HG03097 (cell line): ENCODE data around the gene LFNG.
"Not testable (repeated sequence)": the region's sequence is repeated elsewhere in the genome, so short reads cannot be mapped to it uniquely, and the experiment has no call there.

Source experiments
- ATAC-seq: cut with Tn5 transposase; IDR thresholded peaks from one replicate; pipeline ENCODE4 v1.9.1; 2021; ENCODE audit not compliant: unreplicated experiment, low FRiP score

Gene LFNG

DNA sequence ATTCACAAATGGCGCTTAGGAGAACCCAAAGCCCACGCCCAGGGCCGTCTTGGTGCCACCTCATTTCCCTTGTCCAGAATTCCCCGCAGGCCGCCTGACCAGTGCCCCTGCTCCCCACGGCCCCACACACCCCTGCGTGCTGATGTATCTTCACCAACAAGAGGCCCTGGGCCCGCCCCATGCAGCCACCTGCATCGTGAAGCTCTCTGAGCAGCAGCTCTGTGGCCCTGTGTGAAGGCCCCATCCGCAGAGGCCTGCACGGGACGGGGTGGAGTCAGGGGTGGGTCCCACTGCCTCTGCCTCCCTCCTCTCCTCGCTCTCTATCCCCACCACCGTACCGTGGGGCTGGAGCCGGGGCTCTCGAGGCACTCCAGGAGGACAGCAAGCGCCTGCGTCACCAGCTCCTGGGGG lies 21.1 kb downstream of the LFNG start:
- ATAC-seq: no peak

DNA sequence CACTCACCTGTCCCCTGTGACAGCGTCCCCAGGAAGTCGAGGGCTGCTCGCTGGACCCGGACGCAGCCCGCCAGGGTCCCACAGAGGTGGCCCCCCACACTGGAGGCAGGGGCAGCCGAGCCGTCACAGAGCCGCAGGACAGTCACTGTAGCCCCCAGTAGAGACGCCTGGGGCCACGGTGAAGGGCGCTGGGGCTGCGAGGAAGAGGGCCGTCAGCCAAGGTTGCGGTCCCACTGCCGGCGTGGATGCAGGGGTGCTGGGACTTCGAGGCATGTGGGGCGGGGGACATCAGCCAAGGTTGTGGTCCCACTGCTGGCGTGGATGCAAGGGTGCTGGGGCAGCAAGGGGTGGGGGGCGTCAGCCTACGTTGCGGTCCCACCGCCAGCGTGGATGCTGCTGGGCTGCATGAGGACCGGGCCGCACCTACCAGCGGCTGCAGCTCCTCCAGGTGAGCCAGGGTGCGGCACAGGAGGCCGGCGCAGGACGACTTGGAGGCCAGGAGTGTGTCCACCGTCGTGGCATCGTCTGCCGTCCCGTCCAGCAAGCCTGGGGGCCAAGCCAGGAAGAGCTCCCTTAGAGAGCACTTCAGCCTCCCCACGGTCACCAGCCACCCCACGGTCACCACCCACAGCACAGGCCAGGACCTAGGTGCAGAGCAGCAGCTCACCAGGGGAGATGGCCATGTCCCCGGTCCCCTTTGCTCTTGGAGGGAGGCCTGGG lies 21.9 kb downstream of the LFNG start:
- ATAC-seq: no peak

DNA sequence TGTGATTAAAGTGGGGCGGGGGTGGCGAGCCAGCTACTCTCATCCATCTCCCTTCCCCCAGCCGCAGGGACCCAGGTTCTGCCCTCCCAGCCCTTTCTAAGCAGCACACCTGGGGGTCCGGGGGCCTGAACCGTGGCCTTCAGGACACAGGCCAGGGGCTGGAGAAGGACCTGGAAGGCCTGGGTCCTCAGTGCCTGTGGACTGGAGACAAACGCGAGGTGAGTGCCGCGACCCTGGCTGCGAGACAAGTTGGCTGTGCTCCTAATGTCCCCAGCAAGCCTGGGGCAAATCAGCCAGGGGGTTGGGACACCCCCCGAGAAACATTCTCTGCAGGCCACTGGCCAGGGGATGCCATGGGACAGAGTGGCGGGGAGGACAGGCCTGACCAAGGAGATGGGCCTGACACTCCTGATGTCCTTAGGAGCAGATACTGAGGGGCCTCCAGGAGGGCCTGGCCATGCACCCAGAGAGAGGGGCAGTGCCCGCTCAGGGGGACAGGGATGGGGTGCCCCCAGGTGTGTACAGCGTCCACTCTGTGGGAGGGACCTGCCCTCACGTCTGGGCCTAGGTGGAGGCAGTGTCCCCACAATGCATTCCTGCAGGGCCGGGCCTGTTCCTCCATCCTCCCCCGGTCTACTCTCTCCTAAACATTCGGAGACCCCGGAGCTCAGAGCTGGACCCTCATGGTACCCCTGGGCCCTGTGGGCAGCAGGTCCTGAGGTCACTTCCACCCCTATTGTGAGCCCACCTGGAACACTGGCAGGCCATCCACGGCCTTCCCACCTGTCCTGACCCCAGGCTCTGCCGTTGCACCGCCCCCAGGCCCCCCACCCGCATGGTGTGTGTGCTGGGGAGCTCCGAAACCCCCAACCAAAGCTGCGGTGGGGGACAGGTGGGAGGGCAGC lies 22.7 kb downstream of the LFNG start:
- no peak for ATAC-seq

DNA sequence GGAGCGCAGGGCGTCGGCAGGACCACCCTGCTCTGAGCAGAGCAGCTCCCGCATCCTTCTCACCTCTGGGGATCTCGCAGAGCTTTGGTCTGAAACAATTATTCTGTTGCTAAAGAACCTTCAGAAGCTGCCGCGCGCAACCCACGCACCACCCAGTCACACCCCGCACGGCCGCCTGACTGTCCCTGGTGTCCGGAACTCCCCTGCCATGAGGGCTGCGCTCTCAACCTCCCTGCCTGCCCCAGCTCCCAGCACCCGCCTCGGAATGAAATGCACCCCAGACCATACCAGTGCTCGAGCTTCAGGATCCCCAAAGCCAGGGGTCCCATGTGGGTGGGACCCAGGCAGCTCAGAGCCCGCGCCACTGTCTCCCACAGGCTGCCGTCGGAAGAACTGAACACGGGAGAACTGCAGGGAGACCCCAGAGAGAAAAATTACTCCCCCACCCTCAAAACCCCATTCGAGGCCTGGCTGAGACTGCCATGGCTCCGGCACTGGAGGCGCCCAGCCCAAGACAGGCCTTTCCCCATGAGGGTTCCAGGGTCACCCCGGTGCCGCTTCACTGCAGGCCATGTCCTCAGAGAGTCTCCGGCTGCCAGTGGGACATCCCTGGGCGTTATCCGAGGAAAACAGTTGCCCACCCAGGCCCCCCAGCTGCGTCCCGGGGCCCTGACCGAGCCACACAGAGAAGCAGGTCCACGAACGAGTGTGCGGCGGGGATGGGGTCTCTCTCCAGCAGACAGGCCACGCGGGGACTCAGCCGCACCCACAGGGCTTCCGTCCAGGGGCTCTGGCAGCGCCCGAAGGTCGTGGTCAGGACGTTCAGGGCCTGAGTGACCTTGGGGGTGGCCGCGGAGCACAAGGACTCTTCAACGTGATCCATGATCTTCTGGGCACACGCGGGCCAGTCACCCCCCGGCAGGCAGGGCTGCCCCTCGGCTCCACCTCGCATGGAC lies 23.6 kb downstream of the LFNG start:
- no peak for ATAC-seq

DNA sequence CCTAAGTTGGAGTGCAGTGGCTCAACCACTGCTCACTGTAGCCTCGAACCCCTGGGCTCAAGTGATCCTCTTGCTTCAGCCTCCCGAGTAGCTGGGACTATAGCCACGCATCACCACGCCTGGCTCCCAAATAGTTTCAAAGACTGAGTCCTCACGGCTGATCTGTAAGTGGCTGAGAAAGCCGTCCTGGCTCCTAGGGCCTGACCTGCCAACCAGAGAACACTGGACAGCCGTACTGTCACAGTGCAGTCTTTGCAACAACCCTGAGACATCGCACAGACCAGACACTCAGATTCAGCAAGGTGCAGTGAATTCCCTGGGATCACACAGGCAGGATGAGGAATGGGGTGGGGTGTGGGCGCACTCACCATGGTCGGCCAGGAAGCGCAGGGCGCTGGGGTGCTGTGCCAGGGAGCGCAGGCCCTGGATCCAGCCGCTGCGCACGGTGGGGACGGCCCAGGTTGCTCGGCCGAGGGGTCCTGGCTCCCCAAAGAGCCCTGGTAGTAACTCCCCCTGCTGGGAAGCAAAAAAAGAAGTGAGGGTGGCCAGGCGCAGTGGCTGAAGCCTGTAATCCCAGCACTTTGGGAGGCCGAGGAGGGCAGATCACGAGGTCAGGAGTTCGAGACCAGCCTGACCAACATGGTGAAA lies 25.1 kb downstream of the LFNG start:
- ATAC-seq: no peak

DNA sequence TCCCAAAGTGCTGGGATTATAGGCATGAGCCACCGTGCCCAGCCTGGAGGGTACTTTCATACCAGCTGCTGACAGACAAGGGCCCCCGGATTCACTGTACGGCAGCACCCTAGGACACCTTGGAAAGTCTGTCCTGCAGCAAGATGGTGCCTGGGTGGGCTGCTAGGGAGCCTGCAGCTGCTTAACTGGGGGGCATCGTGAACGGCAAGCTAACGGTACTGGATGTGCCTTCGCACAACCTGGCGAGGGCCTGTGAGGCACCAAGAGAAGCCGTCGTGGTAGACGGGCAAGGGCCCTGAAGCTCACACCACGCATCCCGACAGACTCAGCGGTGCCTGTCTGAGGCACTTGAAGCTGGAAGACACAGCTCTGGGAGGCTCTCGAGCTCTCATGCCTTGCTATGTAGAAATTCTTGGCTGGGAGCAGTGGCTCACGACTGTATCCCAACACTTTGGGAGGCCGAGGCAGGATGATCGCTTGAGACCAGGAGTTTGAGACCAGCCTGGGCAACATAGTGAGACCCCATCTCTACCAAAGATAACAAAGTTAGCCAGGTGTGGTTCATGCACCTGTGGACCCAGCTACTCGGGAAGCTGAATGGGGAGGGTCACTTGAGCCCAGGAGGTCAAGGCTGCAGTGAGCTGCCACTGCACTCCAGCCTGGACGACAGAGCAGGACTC lies 26.3 kb downstream of the LFNG start:
- ATAC-seq: no peak

DNA sequence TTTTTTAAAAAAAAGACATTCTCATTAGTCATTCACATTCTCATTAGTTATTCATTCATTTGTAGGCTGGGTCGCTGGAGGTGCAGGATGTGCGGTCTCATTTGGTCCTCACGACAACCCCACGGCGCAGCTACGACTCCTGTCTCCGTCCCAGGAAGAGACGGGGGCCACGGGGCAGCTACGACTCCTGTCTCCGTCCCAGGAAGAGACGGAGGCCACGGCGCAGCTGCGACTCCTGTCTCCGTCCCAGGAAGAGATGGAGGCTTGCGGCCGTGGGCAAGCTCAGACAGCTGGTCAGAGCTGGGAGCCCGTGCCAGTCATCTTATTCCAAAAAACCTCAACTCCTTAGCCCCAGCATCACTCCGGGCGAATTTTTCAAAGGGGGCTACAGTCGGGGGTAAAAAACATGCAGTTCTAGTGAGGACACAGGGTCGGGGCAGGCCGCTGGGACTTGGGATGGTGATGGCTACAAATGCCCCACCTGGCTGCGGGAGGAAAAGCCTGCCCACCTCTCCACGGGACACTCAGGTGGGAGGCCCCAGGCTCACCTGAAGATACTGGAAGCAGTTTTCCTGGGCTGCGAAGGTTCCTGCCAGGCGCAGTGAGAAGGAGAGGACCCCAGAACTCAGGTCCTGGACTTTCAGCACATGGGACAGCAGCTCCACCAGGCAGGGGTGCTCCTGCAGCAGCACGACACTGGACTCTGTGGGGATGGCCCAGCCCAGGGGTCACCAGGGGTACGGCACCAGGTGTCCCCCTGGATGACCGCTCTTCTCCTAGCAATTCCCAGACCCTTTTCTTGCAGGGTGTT lies 27.4 kb downstream of the LFNG start:
- no peak for ATAC-seq

DNA sequence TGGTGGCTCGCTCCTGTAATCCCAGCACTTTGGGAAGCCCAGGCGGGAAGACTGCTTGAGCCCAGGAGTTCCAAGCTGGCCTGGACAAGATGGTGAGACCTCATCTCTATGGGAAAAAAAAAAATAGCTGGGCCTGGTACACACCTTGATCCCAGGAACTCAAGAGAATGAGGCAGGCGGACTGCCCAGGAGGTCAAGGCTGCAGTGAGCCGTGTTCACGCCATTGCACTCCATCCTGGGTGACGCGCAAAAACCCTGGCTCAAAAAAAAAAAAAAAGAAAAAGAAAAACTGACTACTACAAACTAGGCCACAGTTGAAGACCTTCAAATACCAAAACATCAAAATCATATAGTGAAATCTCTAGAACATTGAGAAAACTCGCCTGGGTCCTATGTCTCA lies 31.8 kb downstream of the LFNG start:
- no peak for ATAC-seq

DNA sequence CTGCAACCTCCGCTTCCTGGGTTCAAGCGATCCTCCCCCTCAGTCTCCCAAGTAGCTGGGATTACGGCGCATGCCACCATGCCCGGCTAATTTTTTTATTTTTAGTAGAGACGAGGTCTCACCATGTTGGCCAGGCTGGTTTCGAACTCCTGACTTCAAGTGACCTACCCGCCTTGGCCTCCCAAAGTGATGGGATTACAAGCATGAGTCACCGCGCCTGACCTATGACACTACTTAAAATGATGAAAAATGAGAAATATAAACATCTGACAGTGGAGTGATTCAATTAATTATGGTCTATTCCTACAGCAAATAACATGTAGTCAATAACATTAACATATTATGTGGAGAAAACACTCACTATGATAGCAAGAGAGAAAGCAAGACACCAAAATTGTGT lies 33.5 kb downstream of the LFNG start:
- no peak for ATAC-seq

DNA sequence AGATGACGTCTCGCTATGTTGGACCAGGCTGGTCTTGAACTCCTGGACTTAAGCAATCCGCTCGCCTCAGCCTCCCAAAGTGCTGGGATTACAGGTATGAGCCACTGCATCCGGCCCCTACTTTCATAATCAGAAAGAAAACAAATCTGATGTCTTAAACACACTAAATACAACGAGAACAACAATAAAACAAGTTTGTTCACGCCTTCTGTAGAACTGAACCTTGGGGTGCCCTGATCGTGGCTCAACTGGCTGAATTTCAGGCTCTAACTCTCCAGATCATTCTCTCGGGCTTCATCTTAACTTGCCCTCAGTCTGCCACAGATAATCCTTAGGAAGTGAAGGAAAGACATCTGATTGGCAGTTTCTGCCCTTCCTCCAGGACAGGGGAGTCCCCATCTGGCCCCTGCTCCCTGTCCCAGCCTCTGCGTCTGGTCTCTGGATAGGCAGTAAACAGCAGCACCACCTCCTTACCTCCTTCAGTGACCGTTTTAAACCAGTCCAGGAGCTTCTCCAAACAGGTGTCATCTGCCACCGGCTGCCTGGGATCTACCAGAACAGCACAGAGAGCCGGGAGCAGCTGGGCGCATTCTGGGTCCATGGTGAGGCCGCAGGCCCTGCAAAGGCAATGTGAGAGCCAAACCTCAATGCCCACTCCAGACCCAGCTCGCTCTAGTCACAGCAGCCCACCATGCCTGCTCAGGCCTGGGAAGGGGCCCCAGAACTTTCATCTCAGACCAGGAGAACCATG lies 34.4 kb downstream of the LFNG start:
- ATAC-seq: no peak

DNA sequence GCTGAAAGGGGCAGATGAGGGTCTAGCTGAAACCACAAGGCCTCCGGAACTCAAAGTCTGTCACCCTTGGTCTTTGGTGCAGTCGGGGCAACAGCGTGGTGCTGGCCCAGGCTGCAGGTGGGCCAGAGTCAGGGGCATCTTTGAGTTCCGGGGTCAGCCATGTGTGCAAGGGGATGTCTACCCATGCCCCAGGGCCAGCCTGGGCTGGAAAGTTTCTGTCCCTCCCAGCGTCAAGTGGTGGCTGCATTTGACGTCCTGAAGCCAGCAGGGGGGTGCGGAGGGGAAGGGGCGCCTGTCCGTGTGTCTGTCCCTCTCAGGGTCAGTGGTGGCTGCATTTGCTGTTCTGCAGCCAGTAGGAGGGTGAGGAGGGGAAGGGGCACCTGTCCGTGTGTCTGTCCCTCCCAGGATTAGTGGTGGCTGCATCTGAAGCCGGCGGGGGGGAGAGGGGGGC lies 35.1 kb downstream of the LFNG start:
- no peak for ATAC-seq

DNA sequence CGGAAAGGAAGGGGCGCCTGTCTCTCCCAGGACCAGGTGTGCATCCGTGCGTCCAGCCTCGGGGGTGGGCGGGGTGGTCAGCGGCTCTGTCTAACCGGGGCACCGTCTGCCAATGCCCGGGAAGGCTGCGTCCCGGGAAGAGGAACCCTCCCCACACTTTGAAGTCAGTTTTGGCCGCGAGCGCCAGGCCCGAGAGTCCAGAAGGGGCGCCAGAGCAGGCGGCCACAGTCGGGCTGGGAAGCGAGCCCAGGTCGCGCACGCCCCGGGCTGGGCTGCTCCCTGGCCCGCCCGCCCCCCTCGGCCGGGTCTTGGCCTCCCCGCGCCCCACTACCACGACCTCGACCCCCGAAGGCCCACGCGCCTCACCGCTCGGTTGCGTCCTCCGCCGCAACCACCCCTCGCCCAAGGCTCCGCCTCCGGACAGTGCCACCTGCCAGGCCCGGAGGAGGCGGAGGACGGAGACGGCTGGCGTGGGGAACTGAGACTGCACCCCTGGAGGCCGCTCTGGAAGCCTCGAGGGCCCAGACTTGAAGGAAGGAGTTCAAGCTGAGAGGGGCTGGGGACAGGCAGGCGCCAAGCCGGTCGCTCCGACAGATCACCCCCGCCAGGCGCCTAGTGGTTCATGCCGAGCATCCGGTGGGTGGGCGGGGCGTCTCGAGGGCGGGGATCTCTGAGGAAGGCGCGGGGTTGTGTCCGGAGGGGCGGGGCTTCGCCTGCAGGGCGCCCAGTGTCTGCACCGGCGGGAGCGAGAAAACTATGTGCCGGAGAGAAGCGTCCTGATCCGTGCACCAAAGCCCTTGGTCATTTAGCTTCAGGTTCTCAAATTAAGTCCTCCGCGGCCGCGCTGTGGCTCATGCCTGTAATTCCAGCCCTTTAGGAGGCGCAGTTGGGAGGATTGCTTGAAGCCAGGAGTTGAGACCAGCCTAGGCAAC lies 35.8 kb downstream of the LFNG start, which contains the start of gene BRAT1:
Gene BRAT1, minus strand, starts transcription at position 404 of the 932 bp plus-strand sequence. CDS start 1,093 bp downstream, outside the sequence.
- peak; percentile 62 for ATAC-seq

DNA sequence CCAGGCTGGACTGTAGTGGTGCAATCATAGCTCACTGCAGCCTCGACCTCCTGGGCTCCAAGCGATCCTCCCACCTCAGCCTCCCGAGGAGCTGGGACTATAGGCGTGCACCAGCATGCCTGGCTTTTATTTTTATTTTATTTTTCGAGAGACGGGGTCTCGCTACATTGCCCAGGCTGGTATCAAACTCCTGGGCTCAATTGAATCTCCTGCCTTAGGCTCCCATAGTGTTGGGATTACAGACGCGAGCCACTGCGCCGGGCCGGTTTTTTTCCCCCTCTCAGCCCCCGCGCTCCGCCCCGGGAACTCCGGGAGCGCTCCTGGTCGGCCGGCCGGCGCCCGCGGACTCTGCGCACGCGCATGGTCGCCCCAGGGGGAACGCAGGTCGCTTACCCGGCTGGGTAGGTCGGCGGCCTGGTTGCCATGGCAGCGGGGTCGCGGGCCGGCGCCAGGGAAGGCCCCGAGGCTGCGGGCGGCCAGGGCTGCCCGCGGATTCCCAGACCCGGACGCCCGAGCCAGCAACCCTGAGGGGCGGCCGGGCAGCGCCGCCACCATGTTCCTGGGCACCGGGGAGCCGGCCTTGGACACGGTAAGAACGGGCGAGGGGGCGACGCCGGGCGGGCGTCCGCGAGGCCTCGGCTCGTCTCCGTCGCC lies 39.2 kb downstream of the LFNG start, which contains the start of gene IQCE:
Gene IQCE, plus strand, starts transcription at position 351 of the 654 bp plus-strand sequence. Its CDS starts 203 bp downstream, at position 554.
- ATAC-seq: peak; percentile 51

DNA sequence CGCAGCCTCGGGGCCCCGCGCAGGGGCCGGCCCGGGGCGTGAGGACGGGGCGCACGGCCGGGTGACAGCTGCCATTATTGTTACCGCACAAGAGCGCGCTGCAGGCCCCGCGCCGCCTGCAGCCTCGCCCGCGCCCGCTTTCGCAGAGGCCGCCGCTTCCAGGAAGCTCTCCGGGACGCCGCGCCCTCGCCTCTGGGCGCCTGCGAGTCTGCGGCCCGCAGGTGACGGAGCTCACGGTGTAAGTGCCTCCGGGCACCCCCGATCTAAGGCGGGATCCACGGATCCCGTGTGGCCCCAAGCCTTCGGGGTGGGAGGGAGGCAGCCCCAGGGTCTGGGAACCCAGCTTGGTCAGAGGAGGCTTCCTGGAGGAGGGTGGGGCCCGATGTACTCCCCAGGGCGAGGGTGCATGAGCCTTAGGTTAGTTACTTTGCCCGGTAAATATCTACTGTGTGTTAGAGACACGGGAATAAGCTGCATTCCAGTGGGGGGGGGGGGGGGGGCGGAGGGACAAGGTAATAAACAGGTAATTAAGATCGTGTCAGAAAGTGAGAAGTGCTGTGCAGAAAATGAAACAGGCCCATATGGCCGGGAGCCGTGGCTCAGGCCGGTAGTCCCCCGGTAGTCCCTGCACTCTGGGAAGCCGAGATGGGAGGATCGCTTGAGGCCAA lies 39.8 kb downstream of the LFNG start:
- no peak for ATAC-seq

DNA sequence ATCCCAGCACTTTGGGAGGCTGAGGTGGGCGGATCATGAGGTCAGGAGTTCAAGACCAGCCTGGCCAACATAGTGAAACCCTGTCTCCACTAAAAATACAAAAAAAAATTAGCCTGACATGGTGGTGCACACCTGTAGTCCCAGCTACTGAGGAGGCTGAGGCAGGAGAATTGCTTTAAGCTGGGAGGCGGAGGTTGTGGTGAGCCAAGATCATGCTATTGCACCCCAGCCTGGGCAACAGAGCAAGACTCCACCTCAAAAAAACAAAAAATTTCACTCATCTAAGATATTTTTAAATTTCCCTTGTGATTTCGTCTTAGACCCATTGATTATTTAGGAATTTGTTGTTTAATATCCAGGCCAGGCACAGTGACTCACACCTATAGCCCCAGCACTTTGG lies 44.4 kb downstream of the LFNG start:
- ATAC-seq: not testable (repeated sequence)
